H54 (cell line): ENCODE results near the gene LCLAT1.
"Not testable (repeated sequence)": the region's sequence is repeated elsewhere in the genome, so short reads cannot be mapped to it uniquely, and the experiment has no call there.

ENCODE experiments used
- DNase-seq: peaks from one replicate; pipeline ENCODE4 v3.0.0; 2011; ENCODE audit warnings: low spot score, mixed read lengths; ENCODE audit not compliant: insufficient read length
- FAIRE-seq: peaks from 3 replicates; lab custom pipeline; 2011; peaks lifted over from hg19 to GRCh38; lab: Jason Lieb, UNC
- POLR2A ChIP-seq: IDR thresholded peaks from 2 replicates; pipeline ENCODE4 v1.6.1; 2011; ENCODE audit warnings: low read depth, mild to moderate bottlenecking, low read length

Gene LCLAT1

GRCh38 chr2:30611583-30611982 lies 164.5 kb downstream of the LCLAT1 start:
- DNase-seq (no peak), FAIRE-seq (no peak)
- no peak for TF ChIP-seq POLR2A

GRCh38 chr2:30612371-30612770 lies 165.3 kb downstream of the LCLAT1 start:
- DNase-seq (no peak), FAIRE-seq (no peak)
- TF ChIP-seq POLR2A, result no peak

- DNase-seq, result no peak
- no peak for TF ChIP-seq POLR2A
- no peak for FAIRE-seq
These were observed 166.0 kb downstream of the LCLAT1 start for GRCh38 chr2:30613001-30613400.

- FAIRE-seq, DNase-seq: not testable (repeated sequence)
These were observed 167.2 kb downstream of the LCLAT1 start for GRCh38 chr2:30614227-30614626.

GRCh38 chr2:30615926-30616325 lies 168.9 kb downstream of the LCLAT1 start:
- DNase-seq, result no peak
- no peak for TF ChIP-seq POLR2A
- FAIRE-seq, result peak; percentile 55

GRCh38 chr2:30620102-30620501 lies 173.1 kb downstream of the LCLAT1 start:
- no peak for TF ChIP-seq POLR2A
- no peak for FAIRE-seq
- DNase-seq, result no peak

GRCh38 chr2:30621836-30622235 lies 174.8 kb downstream of the LCLAT1 start:
- FAIRE-seq (no peak), DNase-seq (no peak)
- TF ChIP-seq POLR2A, result no peak

- no peak for TF ChIP-seq POLR2A
- FAIRE-seq (no peak), DNase-seq (no peak)
These were observed 175.4 kb downstream of the LCLAT1 start for GRCh38 chr2:30622452-30622851.

GRCh38 chr2:30625276-30625675 lies 178.2 kb downstream of the LCLAT1 start:
- no peak for FAIRE-seq

GRCh38 chr2:30625701-30626100 lies 178.7 kb downstream of the LCLAT1 start:
- no peak for FAIRE-seq
- no peak for TF ChIP-seq POLR2A
- DNase-seq, result no peak

More at GRCh38 chr2:30625276-30625675, 178.2 kb downstream of the LCLAT1 start:
- no peak for DNase-seq
- TF ChIP-seq POLR2A, result no peak

- FAIRE-seq, result no peak
These were observed 179.4 kb downstream of the LCLAT1 start for GRCh38 chr2:30626397-30626796.

GRCh38 chr2:30627151-30627550 lies 180.1 kb downstream of the LCLAT1 start:
- FAIRE-seq (no peak), DNase-seq (no peak)
- no peak for TF ChIP-seq POLR2A

More at GRCh38 chr2:30626397-30626796, 179.4 kb downstream of the LCLAT1 start:
- TF ChIP-seq POLR2A, result no peak
- no peak for DNase-seq

- FAIRE-seq (no peak), DNase-seq (no peak)
- no peak for TF ChIP-seq POLR2A
These were observed 181.3 kb downstream of the LCLAT1 start for GRCh38 chr2:30628341-30628740.

GRCh38 chr2:30629866-30630265 lies 182.8 kb downstream of the LCLAT1 start:
- DNase-seq, result no peak
- TF ChIP-seq POLR2A, result no peak
- FAIRE-seq, result peak; percentile 65

- no peak for DNase-seq
- FAIRE-seq, result peak; percentile 84
- no peak for TF ChIP-seq POLR2A
These were observed 184.1 kb downstream of the LCLAT1 start for GRCh38 chr2:30631051-30631671.
